Vagina (tissue), 2 donors: Measurements from ENCODE around the gene E2F8.

Experiments used
- POLR2A ChIP-seq, 2 donors: fragments of 450-650 bp; IDR thresholded peaks; one replicate each; pipeline ENCODE4 v1.6.1; 2017; ENCODE audit warnings: antibody characterized with exemption in 2 of 2, mild to moderate bottlenecking in 2 of 2, moderate library complexity in 2 of 2
- POLR2AphosphoS5 ChIP-seq, 2 donors: sonication (generic); formaldehyde crosslinking; IDR thresholded peaks; one replicate each; pipeline ENCODE4 v1.9.0; 2017; ENCODE audit warnings: antibody characterized with exemption in 2 of 2, mild to moderate bottlenecking in 2 of 2, low read depth in 1 of 2; ENCODE audit not compliant: insufficient read depth in 1 of 2

GRCh38 chr11:19185036-19185435, 55.7 kb downstream of the E2F8 start:
- TF ChIP-seq POLR2AphosphoS5 (IDR thresholded peaks at IDR 0.05; ENCODE audit: insufficient read depth in 1 of 2, low read depth in 1 of 2) (no peak), POLR2A (IDR thresholded peaks at IDR 0.05) (no peak)
